Activated CD4-positive, alpha-beta T cell treated with anti-CD3 and anti-CD28 coated beads for 24 hours (primary cell): ENCODE results near the gene TSPOAP1.

ENCODE experiments used
- DNase-seq, 2 donors: peaks; one replicate each; pipeline ENCODE4 v3.0.0-alpha.2; 2020; ENCODE audit warnings: low read depth in 2 of 2

The TSPOAP1 gene

DNA sequence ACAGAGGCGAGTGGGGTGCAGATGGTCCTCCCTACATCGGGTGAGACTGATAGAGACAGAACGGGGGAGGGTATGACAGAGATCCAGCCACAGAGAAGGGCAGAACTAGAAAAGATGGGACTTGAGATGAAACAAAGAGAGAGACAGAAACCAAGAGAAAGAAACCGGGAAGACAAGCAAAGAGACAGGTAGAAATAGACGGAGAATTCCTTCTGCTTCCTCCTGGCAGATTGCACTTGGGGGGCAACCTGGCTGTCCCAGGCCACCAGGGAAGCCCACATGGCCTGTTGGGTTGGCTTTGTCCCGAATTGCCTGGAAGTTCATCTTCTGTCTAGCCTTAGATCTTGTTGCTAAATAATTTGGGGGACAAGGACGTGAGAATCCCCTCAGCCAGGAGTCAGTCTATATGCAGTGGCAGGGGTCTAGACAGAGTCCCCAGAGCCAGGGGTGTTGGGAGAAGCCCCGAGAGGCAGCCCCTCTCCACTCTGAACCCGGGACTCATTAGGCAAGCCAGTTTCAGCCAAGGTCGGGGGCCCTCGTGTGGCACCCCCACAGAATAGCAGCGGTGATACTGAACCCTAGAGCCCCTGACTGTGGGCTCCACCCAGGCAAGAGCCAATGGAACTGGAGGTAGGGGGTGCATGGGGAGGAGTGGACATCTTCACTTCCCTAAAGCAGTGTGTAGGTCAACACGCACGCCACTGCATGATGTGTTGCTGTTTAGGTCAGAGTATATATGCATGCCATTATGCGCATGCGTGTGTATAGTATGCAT is 627 bp upstream of the TSPOAP1 start:
- DNase-seq = peak; percentile 79 to 91

DNA sequence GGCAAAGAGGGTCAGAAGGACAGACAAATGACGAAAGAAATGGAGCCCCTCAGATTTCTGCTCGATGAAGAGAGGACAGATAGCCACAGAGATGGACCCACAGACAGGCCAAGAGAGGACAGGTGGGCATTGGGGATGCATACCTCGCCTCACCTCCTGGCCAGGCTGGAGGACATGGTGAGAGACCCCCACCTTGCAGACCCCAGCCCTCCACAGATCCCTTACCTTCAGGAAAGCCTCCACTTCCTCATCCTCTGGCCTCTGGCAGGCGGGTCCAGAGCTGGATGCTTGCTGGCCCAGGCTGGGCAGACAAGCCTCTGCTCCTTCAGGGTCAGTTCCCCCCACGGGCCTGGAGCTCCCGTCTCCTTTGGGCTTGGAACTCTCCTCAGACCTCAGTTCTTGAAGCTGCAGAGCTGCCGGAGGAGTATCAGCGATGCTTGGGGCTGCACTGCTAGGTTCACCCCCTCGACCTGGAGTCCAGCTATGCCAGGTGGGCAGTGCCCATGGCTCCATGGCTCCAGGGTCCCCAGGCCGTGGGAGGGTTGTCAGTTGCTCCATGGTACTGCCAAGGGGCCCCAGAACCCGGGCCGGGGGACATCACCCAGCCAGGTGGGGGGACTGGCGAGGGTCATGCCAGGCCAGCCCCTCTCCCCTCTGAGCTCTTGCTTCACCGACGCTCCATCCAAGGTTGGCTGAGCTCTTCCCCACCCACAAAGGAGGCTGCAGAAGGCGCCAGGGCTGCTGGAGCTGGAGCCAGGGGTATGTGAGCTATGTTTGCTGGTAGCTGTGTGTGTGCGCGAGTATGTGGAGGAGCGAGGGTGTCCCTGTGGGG is 1.0 kb downstream of the TSPOAP1 start:
- DNase-seq = no peak

DNA sequence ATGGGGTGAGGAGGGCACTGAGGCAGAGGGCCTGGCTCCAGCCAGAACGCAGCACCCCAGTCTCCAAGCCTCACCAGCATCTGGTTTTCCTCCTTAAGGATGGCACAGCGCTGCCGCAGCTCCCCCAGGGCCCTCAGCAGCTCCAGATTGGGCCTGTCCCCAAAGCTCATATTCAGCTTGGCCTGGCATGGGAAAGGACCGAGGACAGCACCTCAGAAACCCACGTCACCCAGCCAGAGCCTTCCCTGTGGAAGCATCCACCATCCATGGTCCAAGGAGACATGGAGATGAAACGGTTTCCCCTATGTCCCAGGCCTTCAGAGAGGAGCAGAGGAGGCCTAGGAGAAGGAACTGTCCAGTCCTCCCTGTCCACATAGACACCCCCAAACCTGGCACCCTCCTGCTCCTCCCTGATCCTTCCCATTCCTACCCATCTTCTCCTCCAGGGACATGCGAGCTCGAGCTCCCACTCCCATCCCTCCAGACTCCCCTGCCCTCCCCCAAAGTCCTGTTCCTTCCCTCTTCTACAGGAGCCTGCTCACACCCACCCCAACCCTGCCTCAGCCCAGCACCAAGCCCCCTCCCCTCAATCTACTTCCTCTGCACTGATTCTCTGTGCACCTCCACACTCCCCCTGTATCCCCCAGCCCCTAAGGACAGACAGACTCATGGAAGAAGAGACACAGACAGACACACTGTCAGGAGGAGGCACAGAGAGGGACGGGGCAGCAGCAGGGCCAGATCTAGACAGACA is 1.8 kb downstream of the TSPOAP1 start:
- no peak for DNase-seq

DNA sequence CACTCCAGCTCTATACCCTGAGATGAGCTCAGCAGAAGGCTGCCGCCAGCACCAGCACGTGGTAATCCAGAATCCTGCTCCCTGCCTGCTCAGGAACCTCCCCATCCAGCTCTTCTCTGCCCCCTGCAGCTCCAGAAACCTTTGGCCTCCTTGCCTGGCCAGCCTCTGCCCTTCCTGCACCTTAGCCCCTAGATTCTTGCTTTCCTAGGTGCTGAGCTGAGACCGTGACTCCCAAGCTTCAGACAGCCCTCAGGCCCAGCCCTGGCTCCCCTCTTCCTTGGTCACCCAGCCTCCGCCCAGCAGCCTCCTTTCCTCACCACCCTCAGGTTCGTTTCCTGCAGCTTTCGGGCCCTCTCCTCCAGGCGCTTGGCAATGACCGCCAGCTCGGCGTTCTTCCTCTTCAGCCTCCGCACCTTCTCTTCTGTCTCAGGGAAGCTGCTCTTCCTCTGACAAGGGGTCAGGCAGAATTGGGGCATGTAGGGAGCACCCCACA is 2.6 kb downstream of the TSPOAP1 start:
- no peak for DNase-seq

- DNase-seq = no peak
Observed at GRCh38 chr17:58325289-58325726, 3.3 kb downstream of the TSPOAP1 start.

GRCh38 chr17:58324409-58325288 is 3.9 kb downstream of the TSPOAP1 start:
- no peak for DNase-seq

DNA sequence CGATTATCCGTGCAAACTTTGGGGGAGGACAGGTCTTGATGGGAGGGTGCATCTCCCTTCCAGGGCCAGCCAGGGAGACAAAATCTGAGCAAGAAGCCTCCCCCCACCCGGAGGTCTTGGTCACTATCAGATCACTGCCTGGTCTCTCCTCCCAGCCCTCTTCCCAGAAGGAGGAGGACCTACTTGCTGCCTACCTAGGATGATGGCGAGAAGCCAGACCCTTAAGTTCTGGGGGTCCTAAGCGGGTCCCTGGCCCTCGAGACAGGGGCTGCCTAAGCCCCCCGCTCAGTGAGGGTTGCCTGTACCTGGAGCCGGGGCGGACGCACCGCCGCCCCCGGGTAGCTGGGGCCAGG is 4.6 kb downstream of the TSPOAP1 start:
- no peak for DNase-seq

GRCh38 chr17:58323366-58324055 is 5.1 kb downstream of the TSPOAP1 start:
- no peak for DNase-seq

GRCh38 chr17:58322581-58323185 is 5.9 kb downstream of the TSPOAP1 start:
- no peak for DNase-seq

GRCh38 chr17:58321571-58322525 is 6.7 kb downstream of the TSPOAP1 start:
- no peak for DNase-seq

GRCh38 chr17:58320570-58321323 is 7.8 kb downstream of the TSPOAP1 start:
- DNase-seq = no peak

DNA sequence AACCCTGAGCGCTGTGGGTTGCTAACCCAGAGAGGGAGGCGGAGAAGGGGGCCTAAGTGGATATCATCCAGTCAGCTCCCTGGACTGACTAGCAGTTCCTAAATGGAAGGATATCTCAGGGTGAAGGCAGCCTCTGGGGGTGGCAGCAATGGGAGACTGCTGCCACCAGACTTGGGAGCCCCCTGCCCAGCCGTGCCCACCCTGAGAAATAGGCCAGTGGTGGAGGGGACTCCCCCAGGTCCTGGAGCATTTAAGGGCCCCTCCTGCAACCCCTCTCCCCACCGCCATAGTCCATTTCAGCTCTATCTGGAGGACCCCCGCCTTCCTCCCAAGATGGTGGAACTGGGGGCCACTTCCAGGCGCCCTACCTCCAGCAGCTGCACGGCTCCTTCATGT is 8.4 kb downstream of the TSPOAP1 start:
- no peak for DNase-seq

- DNase-seq = no peak
Observed at GRCh38 chr17:58319173-58320162, 9.1 kb downstream of the TSPOAP1 start.

GRCh38 chr17:58318627-58319172 is 9.9 kb downstream of the TSPOAP1 start:
- no peak for DNase-seq

- no peak for DNase-seq
Observed at GRCh38 chr17:58318065-58318481, 10.5 kb downstream of the TSPOAP1 start.

- peak; percentile 50 to 61 for DNase-seq
Observed at GRCh38 chr17:58317421-58318064, 11.1 kb downstream of the TSPOAP1 start.
